Astrocyte of the spinal cord (primary cell): ENCODE results near the gene SLC49A3.
"Not testable (repeated sequence)": the region's sequence is repeated elsewhere in the genome, so short reads cannot be mapped to it uniquely, and the experiment has no call there.

ENCODE experiments used
- DNase-seq: peaks from one replicate; pipeline ENCODE4 v3.0.0; 2011; ENCODE audit warnings: low read depth, low spot score
- H3K4me3 ChIP-seq: 2 replicates; pipeline ENCODE4 v1.5.1; 2011; ENCODE audit warnings: low read depth, mild to moderate bottlenecking, low read length, moderate library complexity
- CTCF ChIP-seq: IDR thresholded peaks from 2 replicates; pipeline ENCODE4 v1.5.1; 2012; ENCODE audit warnings: low read depth, mild to moderate bottlenecking, low read length, inconsistent platforms
- in situ Hi-C: cut with HindIII; loops from 2 replicates; pipeline ENCODE4 v1.10.0; 2017; ENCODE audit warnings: low sequenced_read_pairs

SLC49A3 gene

GRCh38 chr4:707929-708630 is 19.1 kb upstream of the SLC49A3 start:
- DNase-seq: no peak
- H3K4me3 ChIP-seq: no peak overlapping the region
- no peak for TF ChIP-seq CTCF
- in situ Hi-C loops: no loop called here

GRCh38 chr4:706834-707598 is 18.1 kb upstream of the SLC49A3 start:
- no peak for TF ChIP-seq CTCF
- in situ Hi-C loops: no loop called here
- H3K4me3 ChIP-seq: peak overlapping the region; percentile 95
- no peak for DNase-seq

GRCh38 chr4:706083-706633 is 17.2 kb upstream of the SLC49A3 start:
- DNase-seq, in situ Hi-C loops: not testable (repeated sequence)
- peak overlapping the region; percentile 95 for H3K4me3 ChIP-seq

GRCh38 chr4:705278-706082 is 16.5 kb upstream of the SLC49A3 start, which contains the start of gene PCGF3:
Gene PCGF3, plus strand, starts transcription at chr4:705832. Its CDS starts 27,849 bp downstream, at chr4:733681.
- peak within 1 kb of the TSS; percentile 95 for H3K4me3 ChIP-seq
- no peak for TF ChIP-seq CTCF
- in situ Hi-C loops: no loop called here
- peak; percentile 96 for DNase-seq

GRCh38 chr4:704971-705277 is 16.0 kb upstream of the SLC49A3 start:
- H3K4me3 ChIP-seq: peak overlapping the region; percentile 37
- DNase-seq: no peak
- no peak for TF ChIP-seq CTCF
- in situ Hi-C loops: no loop called here

- in situ Hi-C loops: no loop called here
- no peak for TF ChIP-seq CTCF
- no peak overlapping the region for H3K4me3 ChIP-seq
- DNase-seq: no peak
These were observed 15.4 kb upstream of the SLC49A3 start for GRCh38 chr4:704198-704891.
